Parathyroid adenoma (tissue), 2 donors: ENCODE results near the gene PRR19.

Experiments
- H2AFZ ChIP-seq: fragments of 300-600 bp; sonication (generic); one replicate; pipeline ENCODE4 v1.7.0; 2017; ENCODE audit warnings: antibody characterized with exemption, mild to moderate bottlenecking
- H3K27ac ChIP-seq: fragments of 300-600 bp; sonication (generic); one replicate; pipeline ENCODE4 v1.7.0; 2017
- H3K27me3 ChIP-seq: fragments of 300-600 bp; sonication (generic); one replicate; pipeline ENCODE4 v1.7.0; 2017; ENCODE audit warnings: low read length; ENCODE audit not compliant: control insufficient read depth, insufficient read depth
- H3K36me3 ChIP-seq: fragments of 300-600 bp; sonication (generic); one replicate; pipeline ENCODE4 v1.7.0; 2017; ENCODE audit warnings: low read length; ENCODE audit not compliant: control insufficient read depth, insufficient read depth
- H3K4me1 ChIP-seq: fragments of 300-600 bp; sonication (generic); one replicate; pipeline ENCODE4 v1.7.0; 2017; ENCODE audit warnings: control low read depth
- H3K4me2 ChIP-seq: fragments of 300-600 bp; sonication (generic); one replicate; pipeline ENCODE4 v1.7.0; 2017; ENCODE audit warnings: low read length
- H3K4me3 ChIP-seq: fragments of 300-600 bp; sonication (generic); one replicate; pipeline ENCODE4 v1.7.0; 2017; ENCODE audit warnings: low read depth, low read length
- H3K79me2 ChIP-seq: fragments of 300-600 bp; sonication (generic); one replicate; pipeline ENCODE4 v1.7.0; 2017; ENCODE audit warnings: control low read depth
- H3K9ac ChIP-seq: fragments of 300-600 bp; sonication (generic); one replicate; pipeline ENCODE4 v1.7.0; 2017; ENCODE audit warnings: mild to moderate bottlenecking
- H3K9me3 ChIP-seq: fragments of 300-600 bp; sonication (generic); one replicate; pipeline ENCODE4 v1.7.0; 2017; ENCODE audit warnings: low read length; ENCODE audit not compliant: control insufficient read depth
- TF ChIP-seq, protein P1 (sequence below): fragments of 300-600 bp; sonication (generic); IDR thresholded peaks from one replicate; pipeline ENCODE4 v1.7.0; 2017; ENCODE audit warnings: antibody characterized with exemption, mild to moderate bottlenecking
- donor health status: primary hyperparathyroidism.

Gene PRR19

GRCh38 chr19:42270346-42271044 lies 31.4 kb upstream of the PRR19 start:
- Histone ChIP-seq H3K4me2 (peak overlapping the region; percentile 99), H3K79me2 (peaks cover 52% of the 10 kb centered on the region), H3K9ac (peak overlapping the region; percentile 46), H3K4me1 (peaks cover 20% of the 10 kb centered on the region), H3K27me3 (no peaks in the 10 kb centered on the region), H2AFZ (no peak overlapping the region), H3K27ac (peak overlapping the region; percentile 78), H3K4me3 (peak overlapping the region; percentile 99), H3K9me3 (no peaks in the 10 kb centered on the region), H3K36me3 (no peaks in the 10 kb centered on the region)
- TF ChIP-seq, protein P1, sequence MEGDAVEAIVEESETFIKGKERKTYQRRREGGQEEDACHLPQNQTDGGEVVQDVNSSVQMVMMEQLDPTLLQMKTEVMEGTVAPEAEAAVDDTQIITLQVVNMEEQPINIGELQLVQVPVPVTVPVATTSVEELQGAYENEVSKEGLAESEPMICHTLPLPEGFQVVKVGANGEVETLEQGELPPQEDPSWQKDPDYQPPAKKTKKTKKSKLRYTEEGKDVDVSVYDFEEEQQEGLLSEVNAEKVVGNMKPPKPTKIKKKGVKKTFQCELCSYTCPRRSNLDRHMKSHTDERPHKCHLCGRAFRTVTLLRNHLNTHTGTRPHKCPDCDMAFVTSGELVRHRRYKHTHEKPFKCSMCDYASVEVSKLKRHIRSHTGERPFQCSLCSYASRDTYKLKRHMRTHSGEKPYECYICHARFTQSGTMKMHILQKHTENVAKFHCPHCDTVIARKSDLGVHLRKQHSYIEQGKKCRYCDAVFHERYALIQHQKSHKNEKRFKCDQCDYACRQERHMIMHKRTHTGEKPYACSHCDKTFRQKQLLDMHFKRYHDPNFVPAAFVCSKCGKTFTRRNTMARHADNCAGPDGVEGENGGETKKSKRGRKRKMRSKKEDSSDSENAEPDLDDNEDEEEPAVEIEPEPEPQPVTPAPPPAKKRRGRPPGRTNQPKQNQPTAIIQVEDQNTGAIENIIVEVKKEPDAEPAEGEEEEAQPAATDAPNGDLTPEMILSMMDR, result no peak

GRCh38 chr19:42271045-42271419 lies 30.9 kb upstream of the PRR19 start:
- H3K4me3 ChIP-seq, result peak overlapping the region; percentile 99

DNA sequence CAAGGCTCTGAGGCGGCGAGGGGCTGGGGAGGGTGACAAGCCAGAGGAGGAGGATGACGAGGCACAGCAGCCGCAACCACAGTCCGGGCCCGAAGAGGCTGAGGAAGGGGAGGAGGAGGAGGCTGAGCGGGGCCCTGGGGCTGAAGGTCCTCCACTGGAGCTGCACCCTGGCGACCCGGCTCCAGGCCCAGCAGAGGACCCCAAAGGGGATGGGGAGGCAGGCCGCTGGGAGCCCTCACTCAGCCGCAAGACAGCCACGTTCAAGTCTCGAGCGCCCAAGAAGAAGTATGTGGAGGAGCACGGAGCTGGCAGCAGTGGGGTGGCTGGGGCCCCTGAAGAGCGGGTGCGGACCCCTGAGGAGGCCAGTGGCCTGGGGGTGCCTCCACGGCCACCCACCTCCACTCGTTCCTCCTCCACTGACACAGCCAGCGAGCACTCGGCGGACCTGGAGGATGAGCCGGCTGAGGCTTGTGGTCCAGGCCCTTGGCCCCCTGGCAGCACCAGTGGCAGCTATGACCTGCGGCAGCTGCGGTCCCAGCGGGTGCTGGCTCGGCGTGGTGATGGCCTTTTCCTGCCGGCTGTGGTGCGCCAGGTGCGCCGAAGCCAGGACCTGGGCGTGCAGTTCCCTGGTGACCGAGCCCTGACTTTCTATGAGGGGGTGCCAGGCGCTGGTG lies 29.9 kb upstream of the PRR19 start:
- H3K4me1 ChIP-seq, result peaks cover 20% of the 10 kb centered on the region
- H3K9me3 ChIP-seq, result no peaks in the 10 kb centered on the region
- peaks cover 58% of the 10 kb centered on the region for H3K79me2 ChIP-seq
- no peak overlapping the region for H3K4me3 ChIP-seq
- H3K27ac ChIP-seq, result no peak overlapping the region
- no peaks in the 10 kb centered on the region for H3K36me3 ChIP-seq
- TF ChIP-seq, protein P1, result no peak
- H3K27me3 ChIP-seq, result no peaks in the 10 kb centered on the region
- no peak overlapping the region for H3K4me2 ChIP-seq
- no peak overlapping the region for H2AFZ ChIP-seq
- H3K9ac ChIP-seq, result no peak overlapping the region

More at GRCh38 chr19:42271045-42271419, 30.9 kb upstream of the PRR19 start:
- Histone ChIP-seq H3K9me3 (no peaks in the 10 kb centered on the region), H3K4me1 (peaks cover 20% of the 10 kb centered on the region), H3K27me3 (no peaks in the 10 kb centered on the region), H3K79me2 (peaks cover 55% of the 10 kb centered on the region), H3K36me3 (no peaks in the 10 kb centered on the region), H3K4me2 (peak overlapping the region; percentile 44), H2AFZ (no peak overlapping the region), H3K27ac (no peak overlapping the region), H3K9ac (no peak overlapping the region)
- TF ChIP-seq, protein P1, result no peak

DNA sequence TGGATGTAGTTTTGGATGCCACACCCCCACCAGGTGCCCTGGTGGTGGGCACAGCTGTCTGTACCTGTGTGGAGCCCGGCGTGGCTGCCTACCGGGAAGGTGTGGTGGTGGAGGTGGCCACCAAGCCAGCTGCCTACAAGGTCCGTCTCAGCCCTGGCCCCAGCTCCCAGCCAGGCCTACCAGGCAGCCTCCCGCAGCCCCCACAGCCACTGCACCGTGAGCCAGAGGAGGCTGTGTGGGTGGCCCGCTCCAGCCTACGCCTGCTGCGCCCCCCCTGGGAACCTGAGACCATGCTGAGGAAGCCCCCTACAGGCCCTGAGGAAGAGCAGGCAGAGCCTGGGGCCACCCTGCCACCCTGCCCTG lies 29.4 kb upstream of the PRR19 start:
- no peak overlapping the region for H3K4me2 ChIP-seq
- no peak overlapping the region for H3K4me3 ChIP-seq
- H3K9ac ChIP-seq, result no peak overlapping the region
- no peaks in the 10 kb centered on the region for H3K27me3 ChIP-seq
- H3K27ac ChIP-seq, result no peak overlapping the region
- no peaks in the 10 kb centered on the region for H3K36me3 ChIP-seq
- H3K4me1 ChIP-seq, result peaks cover 19% of the 10 kb centered on the region
- no peak overlapping the region for H2AFZ ChIP-seq
- TF ChIP-seq, protein P1, result no peak
- peaks cover 61% of the 10 kb centered on the region for H3K79me2 ChIP-seq
- H3K9me3 ChIP-seq, result no peaks in the 10 kb centered on the region
